GM19351 (cell line): Measurements from ENCODE around the gene ERC2.

Experiments
- ATAC-seq: cut with Tn5 transposase; IDR thresholded peaks from one replicate; pipeline ENCODE4 v1.9.1; 2021; ENCODE audit warnings: mild to moderate bottlenecking, moderate library complexity; ENCODE audit not compliant: unreplicated experiment

The ERC2 gene

DNA sequence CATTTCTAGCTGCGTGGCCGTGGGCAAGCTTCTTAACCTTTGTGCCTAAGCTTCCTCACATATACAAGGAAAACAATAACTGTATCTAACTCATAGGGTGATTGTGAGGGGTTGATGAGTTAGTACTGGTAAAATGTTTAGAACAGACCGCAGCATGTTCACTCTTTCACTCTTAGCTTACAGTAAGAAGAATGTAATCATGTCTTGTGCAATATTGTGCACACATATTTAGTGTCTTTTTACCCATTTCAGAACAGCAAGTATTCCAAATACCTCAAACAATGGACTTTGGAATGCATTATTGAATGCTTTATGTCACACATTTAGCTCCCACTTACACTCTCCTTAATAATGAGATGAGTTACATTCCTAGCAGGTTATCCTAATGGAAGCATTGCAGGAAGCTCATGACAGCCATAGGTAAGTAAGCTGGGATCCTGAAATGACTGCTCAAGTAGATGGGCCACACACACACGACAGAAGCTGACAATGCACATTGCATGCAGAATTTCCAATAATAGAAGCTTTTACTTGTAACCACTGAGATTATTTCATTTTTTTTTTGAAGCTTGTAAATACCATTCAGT, 512.3 kb downstream of the ERC2 start:
- ATAC-seq, result no peak

DNA sequence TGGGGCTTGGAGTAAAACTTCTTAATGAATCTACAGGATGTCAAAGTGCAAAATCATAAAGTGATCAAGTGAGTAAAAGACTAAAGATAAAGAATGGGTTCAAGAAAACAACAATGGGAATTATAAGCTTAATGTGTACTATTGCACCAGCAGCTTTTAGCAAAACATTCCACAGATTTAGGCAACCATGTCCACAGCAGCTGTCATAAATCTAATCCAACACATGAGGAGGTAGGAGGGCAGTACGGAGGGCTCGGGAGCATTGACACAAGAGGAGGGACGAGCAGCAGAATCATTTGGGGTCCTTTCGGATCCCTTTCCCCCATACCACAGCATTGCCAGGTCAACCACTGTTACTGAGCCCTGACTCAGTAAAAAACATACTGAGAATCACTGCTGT, 516.9 kb downstream of the ERC2 start:
- no peak for ATAC-seq

- ATAC-seq, result no peak
Observed at GRCh38 chr3:55947406-55947805, 520.9 kb downstream of the ERC2 start.

GRCh38 chr3:55946574-55947160, 521.6 kb downstream of the ERC2 start:
- no peak for ATAC-seq

- no peak for ATAC-seq
Observed at GRCh38 chr3:55942868-55943267, 525.4 kb downstream of the ERC2 start.

GRCh38 chr3:55939287-55939686, 529.0 kb downstream of the ERC2 start:
- no peak for ATAC-seq

DNA sequence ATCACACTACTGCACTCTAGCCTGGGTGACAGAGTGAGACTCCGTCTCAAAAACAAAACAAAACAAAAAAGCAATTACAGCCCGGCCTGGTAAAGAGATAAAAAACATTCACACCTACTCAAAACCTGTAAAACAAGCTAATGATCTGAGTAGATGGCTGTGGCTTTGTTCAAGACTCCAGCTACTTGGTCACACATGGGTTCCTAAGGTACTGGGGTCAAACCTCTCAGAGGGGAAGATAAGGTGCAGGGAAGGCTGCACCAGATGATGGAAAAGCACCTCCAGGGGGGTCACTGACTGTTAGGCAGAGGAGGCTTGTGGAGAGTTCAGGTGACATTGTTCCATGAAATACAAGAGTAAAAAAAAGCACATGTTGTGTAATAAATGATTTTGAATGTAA, 531.0 kb downstream of the ERC2 start:
- no peak for ATAC-seq

DNA sequence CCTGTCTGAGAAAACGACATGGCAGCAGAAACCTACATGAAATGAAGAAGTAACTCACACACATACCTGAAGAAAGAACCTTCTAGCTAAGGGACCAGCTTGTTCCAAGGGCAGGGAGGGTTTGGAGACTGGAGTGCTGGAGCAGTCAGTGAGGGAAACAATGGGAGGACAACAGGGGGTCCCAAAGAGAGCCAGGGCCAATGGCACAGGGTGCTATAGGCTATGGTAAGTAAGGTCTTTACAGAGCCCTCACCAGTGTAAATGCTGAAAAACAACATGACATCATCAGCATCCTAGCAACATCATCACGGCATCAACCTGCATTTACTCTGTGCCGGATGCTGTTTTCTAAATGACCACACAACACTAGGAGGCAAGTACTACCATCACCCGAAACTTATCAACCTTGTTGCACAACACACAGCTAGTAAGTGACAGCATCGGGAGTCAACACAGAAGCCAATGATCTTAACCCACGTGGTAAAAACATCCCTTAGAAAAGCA, 531.7 kb downstream of the ERC2 start:
- ATAC-seq, result no peak

GRCh38 chr3:55935241-55935640, 533.0 kb downstream of the ERC2 start:
- ATAC-seq, result no peak

- no peak for ATAC-seq
Observed at GRCh38 chr3:55934771-55935170, 533.5 kb downstream of the ERC2 start.

- no peak for ATAC-seq
Observed at GRCh38 chr3:55929154-55929869, 539.0 kb downstream of the ERC2 start.

- ATAC-seq, result no peak
Observed at GRCh38 chr3:55923626-55924025, 544.6 kb downstream of the ERC2 start.

DNA sequence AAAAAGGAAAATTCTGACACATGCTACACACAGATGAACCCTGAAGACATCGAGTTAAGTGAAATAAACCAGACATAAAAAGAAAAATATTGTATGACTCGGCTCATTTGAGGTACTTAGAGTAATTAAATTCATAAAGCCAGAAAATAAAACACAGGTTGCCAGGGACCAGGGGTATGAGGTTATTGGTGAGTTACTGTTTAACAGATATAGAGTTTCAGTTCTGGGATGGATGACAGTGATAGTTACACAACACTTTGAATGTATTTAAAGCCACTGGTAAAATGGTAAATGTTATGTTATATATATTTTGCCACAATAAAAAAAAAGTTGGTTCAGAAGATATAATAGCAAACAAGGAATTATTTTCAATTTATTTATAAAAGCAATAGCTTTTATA, 545.1 kb downstream of the ERC2 start:
- no peak for ATAC-seq

- no peak for ATAC-seq
Observed at GRCh38 chr3:55912880-55913279, 555.4 kb downstream of the ERC2 start.

DNA sequence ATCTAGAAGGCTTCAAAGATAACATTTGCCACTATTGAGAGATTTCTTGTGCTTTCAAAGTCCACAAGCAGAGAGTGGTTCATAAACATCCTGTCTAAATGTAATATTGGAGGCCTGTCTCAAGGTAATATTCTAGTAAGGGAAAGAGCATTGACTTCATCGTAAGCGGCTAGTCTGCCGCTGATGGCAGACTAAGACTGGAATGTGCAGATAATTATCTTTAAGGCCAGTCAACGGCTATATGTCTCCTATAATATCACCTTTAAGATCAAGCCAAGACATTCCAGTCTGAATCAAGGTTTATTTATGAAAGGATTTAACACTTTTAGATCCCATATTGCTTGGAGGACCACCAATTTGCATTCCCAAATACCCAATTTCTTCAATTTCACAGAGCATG, 557.0 kb downstream of the ERC2 start:
- no peak for ATAC-seq

- no peak for ATAC-seq
Observed at GRCh38 chr3:55910543-55910942, 557.7 kb downstream of the ERC2 start.

- ATAC-seq, result no peak
Observed at GRCh38 chr3:55909373-55909772, 558.9 kb downstream of the ERC2 start.

GRCh38 chr3:55907616-55908015, 560.7 kb downstream of the ERC2 start:
- no peak for ATAC-seq

- ATAC-seq, result no peak
Observed at GRCh38 chr3:55906896-55907295, 561.4 kb downstream of the ERC2 start.

DNA sequence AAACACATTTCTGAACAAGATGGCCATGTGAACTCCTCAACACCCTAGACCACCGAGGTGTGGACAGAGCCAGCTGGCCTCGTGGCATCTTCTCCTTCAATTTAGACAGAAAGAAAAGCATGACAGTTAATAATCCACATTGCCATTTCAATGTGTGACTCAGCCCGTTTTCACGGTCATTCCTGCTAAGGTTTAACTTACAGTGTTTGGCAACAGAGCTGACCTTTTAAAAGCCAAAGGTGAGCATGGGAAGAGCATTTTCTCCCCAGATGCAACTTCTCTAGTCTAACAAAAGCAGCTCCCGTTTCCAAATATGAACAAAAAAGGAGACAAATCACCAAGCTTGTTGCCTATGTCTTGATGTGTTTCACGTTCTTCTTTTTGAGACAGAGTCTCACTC, 563.6 kb downstream of the ERC2 start:
- ATAC-seq, result no peak

- no peak for ATAC-seq
Observed at GRCh38 chr3:55903680-55904079, 564.6 kb downstream of the ERC2 start.

- ATAC-seq, result no peak
Observed at GRCh38 chr3:55902221-55902900, 565.9 kb downstream of the ERC2 start.
